ENCODE data around the gene ZNF593OS.

ZNF593OS gene

DNA sequence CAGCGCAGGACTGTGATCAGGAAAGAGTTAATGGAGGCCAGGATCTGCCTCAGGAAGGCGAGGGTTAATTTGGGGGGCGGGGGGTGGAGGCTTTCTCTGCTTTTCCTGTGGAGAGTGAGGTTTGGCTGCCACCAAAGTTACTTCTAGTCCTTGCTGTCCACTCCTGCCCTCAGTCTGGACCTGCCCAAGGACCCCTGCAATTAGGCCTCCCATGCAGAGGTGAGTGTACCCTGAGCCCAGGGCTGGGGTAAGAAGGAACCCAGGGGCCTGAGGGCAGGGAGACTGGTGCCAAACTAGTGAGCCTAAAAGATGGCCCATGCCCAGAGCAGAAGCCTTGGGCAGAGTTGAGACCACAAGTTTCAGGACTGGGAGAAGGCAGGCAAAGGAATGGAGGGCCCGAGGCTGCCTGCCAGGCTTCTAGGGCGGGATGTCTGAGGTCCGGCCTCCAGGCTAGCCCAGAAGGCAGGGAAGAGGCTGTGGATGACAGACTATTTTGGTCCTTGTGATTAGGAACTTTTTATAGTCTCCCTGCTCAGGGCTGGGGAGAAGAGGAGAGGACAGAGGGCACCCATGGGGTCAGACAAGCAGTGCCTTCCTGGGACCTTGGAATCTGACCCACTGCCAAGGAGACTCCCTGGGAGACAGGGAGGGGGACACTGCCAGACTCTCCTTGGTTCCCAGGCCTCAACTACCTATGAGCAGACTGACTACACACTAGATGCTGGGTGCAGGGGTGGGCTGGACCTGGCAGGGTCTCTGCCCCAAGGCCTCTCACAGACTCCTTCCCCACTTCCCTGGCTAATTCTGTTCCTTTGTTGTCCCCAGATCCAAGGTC, 12.5 kb downstream of the ZNF593OS start, which contains the start of gene FAM110D:
TSS of gene FAM110D (plus strand) at position 172 of the 835 bp plus-strand sequence. CDS start 2,213 bp downstream, outside the sequence.
- DNase-seq: no peak

DNA sequence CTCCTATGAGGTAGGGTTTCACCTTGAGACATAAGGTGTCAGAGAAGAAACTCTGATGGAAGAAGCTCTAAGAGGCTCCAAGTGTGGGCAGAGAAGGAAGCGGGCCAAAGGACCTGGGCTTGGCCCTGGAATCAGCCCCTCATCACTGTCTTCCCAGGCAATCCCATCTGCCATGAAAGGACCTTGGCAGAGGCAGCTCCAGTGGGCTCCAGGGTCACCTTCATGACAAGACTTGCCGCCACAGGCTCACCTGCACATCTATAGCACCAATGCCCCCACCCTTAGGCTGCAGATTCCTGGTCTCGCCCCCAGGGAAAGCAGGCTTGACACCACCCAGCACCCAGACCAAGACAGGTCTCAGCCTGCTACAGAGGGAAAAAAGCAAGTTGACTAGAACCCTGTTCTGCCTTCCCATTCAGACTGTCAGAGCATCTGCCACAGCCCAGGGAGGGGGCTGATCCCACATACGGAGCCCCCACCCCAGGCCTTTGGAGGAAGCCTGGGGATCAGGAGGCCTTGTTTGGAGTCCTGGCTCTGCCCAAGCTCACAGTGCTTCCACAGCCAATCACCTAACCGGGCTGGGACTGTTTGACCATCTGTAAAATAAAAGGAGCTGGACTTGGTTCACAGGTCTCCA, 13.2 kb downstream of the ZNF593OS start:
- no peak for DNase-seq

DNA sequence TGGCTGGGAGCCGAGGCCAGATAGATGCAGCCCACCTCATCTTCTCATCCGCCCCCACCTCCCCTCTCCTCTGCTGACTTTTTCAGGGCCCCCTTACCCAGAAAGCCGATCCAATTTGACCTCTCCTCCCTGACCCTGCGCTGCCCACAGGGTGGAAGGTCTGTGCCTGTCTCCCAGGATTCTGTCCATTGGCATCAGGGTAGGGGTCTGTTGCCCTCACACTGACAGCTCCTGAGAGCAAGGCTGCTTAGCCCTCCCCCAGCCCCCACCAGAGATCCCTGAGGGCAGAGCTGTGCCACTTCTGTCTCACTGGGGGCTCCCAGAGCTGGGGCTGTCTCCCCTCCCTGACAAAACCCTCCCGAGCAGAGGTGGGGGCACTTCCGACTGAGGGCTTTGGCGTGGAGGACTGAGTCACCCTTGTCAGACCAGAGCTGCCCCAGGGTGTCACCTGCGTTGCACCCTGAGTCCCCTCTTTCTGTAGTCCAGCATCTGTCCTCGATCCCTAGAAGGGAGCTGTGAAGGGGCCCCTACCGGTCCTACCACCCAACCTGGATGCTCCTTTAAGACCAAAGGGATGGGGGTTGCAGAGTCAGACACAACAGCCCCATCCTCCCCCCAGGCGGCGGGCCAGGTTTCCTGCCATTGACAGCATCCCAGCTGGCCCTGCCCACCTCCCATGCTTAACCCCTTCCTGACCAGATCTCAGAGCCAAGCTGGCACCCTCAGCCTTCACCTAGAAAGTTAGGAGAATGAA, 15.2 kb downstream of the ZNF593OS start:
- no peak for DNase-seq

DNA sequence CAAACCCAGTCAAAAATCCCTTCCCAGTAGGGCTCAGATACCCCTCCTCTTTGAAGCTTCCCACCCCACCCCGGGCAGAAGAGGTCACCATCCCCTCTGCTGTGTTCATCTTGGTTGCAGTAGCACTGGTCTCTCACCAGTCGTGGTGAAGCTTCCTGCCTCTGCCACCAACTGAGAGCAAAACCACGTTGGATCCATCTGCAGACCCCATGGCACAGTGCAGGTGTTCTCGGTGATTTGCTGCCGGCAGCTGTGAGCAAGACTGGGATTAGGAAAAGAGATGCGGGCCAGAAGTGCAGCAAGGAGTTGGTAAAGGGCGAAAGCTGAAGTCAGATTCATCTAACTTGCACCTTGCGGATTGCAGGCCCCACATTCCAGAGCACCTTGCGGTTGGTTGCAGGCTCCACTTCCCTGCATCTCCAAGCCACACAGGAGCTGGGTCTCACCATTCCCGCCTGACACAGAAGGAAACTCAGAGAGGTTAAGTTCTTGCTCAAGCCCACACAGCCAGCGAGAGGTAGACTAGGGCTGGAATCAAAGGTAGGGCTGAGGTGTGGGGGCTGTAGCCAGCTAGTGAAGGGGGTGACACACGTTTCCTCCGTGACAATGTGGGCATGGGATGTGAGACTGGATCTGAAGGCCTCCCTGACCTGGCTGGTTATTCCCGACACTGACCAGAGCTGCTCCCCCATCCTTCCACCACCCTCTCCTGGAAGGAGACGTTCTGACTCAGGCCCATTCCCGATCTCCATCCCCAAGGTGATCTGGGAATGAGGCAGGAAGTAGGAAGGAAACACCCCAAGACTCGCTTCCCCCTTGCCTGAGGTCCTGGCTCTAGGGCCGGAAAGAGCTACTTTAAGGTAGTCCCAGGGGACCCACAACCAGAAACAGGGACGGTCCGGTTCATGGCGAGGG, 16.0 kb downstream of the ZNF593OS start:
- no peak for DNase-seq

DNA sequence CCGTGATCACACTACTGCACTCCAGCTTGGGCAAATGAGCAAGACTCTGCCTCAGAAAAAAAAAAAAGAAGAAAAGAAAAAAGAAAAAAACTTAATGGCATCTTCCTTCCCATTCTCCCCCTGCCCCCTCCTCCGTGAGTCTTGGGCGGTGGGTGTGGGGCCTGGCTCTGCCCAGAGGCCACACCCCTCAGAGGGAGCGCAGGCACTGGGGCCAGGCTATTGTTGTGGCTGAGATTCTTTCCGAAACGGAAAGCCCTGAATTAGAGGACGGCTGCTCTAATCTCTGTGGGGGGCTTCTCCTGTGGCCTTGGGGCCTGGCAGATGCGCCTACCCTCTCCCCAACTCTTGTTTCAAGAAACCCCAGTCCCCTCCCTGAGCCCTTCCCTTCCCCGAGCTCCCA, 16.9 kb downstream of the ZNF593OS start:
- no peak for DNase-seq

DNA sequence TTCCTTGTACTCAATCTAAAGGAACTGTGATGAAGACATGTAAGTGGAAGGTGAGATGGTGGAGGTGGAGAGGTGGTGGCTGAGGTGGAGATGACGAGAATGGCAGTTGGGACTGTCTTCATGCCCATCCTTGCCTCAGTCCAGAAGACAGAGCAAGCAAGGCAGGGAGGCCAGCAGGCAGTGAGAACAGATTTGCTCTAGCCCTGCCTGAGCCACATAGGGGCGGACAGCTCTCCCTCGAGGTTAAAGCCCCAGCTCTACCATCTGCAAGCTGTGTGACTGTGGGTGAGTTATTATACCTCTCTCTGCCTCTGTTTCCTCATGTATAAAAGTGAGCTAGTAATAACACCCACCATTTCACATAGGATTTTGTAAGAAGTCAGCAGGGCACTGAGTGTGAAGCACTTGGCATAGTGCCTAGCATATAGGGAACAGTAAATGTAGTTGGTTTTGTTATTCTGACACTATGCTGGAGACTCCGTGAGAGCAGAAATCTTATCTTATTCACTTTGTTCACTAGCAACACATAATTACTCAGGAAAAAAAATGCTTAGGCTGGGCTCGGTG, 17.6 kb downstream of the ZNF593OS start:
- DNase-seq: no peak

DNA sequence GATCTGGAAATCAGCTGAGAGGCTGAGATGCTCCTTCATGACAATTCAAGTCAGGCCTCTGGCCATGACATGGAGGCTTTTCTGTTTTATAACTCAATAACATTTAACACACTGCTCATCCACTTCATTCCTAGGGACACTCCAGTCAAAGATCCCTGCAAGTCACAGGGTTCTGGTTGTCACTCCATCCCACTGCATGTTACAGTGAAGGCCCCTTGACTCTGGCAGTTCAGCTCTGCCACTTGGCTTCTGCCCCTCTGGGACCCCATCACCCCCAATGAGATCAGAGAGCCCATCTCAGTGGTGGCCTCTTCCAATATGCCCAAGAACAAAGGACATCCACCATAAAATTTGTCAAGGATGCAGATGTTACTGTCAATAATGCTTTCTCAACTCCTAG, 22.7 kb downstream of the ZNF593OS start:
- DNase-seq: no peak

DNA sequence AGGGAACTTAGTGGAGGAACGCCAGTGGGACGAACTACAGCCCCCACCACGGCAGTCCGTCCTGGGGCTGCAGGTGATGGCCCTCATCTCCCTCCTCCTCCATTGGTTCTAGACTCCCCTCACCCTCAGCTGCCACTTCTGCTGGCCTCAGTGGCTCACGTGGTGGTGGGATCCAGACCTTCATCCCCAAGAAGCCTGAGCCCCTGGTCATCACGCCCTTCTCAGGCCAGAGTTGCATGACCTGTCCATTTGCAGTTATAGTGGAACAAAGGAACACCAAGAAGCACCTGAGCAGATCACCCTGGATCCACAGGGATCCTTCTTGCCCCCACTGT, 25.7 kb downstream of the ZNF593OS start:
- DNase-seq: no peak

DNA sequence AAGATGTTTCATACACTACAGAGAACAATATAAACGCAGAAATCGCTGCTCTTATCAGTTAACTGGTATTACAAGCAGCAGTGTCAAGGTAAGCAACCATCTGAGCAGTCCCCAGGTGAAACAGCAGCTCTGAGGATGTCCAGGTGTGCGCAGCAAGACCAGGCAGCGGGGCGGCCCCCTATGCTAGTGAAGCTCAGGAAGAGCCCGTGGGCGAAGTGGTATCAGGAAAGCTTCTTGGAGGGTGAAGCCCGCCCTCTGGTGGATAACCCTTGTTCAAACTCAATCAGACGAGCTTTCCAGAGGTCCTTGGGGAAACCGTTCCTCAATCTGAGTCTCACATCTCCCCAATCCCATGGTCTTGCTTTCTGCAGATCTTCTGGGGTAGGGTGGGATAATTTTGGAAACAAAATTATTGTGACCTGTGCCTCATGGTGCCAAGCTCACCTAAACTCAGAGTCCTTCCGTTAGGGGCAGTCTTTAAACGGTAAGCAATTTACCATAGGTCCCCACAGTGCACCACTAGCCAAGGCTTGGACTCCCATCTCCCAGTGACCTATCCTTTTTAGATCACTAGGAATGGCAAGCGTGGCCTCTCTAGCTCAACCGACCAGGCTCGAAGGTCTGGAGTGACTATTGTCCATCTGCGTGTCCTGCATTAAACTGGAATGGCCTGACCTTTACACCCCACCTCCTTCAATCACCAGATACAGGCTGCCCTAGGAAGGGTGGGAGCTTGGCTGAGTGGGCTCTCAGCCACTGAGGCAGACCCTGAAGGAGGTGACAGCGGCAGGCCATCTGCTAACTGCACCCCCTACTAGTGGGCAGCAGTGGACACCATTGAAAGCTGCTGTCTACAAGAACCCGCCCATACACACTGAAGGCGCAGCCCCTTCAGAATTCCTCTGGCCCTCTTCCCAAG, 26.3 kb downstream of the ZNF593OS start:
- peak; percentile 61 for DNase-seq

DNA sequence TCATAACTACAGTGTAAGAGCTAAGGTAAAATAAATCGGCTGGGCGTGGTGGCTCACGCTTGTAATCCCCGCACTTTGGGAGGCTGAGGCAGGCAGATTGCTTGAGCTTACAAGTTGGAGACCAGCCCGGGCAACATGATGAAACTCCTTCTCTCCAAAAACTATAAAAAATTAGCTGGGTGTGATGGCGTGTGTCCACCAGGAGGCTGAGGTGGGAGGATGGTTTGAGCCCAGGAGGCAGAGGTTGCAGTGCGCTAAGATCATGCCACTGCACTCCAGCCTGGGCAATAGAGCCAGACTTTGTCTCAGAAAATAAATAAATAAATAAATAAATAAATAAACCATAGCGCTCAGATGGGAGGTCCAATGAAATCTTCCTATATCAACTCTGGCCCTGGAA, 29.5 kb downstream of the ZNF593OS start:
- DNase-seq: no peak

DNA sequence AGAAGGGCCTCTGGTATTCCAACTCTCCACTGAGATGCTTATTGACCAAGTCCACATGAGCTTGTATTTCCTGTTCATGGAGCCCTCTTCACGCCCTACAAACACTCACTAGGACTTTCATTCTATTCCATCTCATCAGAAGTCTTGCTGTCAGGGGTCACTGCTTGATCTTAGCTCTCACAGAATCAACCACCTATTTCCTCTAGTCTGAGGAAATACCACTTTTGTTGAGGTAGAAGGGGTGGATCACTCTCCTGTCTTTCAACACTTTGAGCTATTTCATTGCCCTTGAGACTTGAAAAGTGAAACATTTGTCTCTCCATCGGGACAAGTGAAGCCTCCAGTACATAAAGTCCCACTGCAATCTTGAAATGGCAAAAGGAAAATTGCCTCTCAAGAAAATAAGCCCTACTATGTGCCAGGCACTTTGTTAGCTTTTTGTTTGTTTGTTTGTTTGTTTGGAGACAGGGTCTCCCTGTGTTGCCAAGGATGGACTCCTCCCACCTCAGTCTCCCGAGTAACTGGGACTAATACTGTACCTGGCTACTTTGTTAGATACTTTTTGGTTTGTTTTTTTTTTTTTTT, 32.6 kb downstream of the ZNF593OS start:
- no peak for DNase-seq

DNA sequence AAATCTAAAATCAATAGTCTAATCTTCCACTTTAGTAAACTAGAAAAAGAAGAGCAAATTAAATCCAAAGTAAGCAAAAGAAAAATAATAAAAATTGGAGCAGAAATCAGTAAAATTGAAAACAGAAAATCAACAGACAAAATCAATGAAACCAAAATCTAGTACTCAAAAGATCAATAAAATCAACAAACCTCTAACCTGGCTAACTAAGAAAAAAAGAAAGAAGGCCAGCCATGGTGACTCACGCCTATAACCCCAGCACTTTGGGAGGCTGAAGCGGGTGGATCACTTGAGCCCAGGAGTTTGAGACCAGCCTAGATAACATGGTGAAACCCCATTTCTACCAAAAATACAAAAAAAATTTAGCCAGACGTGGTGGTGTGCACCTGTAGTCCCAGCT, 37.2 kb downstream of the ZNF593OS start:
- DNase-seq: no peak

DNA sequence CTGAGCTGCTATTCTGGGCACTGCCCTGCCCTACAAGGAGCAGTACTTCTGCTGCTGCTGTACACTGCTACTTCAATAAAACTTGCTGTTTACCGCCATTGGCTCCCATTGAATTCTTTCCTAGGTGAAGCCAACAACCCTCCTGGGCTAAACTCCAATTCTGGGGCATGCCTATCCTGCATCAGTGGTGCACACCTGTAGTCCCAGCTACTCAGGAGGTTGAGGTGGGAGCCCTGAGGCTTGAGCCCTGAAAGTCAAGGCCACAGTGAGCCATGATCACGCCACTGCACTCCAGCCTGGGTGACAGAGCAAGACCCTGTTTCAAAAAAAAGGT, 38.8 kb downstream of the ZNF593OS start:
- DNase-seq: no peak

DNA sequence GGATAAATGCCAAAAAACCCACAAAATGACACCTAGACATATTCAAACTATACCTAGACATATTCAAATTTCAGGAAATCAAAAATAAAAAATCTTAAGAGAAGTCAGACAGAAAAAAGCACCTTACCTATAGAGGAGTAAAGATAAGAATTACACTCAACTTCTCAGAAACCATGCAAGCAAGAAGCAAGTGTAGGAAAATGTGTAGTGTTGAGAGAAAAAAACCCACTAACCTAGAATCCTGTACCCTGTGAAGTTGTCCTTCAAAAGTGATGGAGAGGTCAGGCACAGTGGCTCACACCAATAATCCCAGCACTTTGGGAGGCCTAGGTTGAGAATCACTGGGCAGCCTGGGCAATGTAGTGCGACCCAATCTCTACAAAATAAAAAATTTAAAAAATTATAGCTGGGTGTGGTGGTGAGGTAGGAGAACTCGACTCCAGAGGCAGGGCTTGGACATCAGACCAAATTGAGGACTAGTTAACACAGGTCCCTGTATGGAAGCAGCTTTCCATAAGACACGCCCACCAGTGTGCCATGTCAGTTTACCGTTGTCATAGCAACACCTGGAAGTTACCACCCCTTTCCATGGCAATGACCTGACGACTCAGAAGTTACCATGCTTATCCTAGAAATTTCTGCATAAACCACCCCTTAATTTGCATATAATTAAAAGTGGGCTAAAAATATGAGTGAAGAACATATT, 39.4 kb downstream of the ZNF593OS start:
- DNase-seq: no peak

DNA sequence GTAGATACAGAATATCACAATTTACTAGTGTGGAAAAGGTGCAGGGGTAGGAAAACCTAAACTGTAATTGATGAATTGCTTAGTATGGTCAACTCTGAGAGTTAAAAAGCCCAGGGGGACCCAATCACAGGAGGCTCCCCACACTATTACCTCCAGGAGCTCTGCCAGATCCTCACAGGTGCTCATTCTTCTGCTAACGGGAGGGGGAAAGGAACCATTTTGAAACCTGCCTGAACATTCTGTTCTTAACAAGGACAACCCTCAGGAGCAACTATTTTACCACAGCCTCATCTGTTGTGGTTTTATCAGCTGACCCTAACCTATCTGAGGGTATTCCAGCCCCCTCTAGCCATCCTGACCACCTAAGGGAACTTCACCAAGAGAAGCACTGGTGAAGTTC, 40.9 kb downstream of the ZNF593OS start:
- no peak for DNase-seq

DNA sequence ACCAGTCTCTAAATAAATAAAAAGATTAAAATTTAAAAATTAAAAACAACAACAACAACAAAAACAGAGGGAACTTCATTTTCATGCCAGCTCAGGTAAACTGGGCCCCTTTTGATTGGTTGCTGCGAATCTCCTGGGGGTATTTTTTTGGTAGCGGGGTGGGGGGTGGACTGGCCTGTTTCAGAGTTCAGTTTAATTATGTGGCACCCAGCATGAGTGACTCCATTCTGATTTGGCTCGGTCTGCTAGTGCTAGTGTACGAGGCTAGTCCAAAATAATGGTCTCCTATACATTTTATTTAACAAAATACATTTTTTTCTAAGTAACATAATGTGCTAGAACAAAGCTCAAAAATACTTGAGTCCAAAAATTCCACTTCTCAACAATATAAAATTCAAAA, 41.9 kb downstream of the ZNF593OS start:
- DNase-seq: no peak

DNA sequence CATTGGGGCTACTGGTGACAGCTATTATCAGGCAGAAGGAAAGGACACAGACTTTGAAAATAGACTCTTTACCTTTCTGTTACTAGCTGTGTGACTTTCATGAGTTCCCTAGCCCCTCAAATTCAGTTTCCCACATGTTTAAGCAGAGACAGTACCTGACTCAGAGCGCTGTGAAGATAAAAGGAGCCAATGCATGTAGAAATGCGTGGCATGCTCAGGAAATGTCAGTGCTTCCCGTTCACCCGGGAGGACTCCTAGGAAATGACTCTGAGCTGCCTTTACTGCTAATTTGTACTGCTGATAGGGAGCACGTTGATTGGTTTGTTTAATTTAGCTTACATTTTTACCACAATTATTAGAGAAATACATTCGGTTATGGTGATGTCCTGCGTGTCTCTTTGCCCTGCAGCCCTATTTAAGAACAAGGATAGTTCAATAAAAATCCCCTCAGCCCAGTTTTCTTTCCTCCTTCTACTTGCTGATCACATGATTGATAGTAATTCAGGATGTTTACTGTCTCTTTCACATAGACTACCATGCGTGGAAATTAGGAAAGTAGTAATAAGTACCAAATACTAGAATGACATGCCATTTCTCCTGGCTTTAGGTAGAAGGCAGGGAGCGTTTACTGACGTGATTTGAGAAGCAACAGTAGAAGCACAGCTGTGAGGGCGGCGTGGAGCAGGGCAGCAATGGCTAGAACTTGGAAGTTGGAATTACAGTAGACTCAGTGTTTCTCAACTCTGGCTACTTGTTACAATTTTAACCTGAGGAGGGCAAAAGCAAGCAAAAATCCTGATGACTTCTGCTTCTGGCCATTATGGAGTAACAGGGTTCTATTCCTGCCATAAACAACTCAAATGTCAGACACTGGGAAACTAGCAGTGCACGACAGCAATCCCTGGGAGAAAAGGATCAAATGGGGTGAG, 44.1 kb downstream of the ZNF593OS start:
- no peak for DNase-seq

DNA sequence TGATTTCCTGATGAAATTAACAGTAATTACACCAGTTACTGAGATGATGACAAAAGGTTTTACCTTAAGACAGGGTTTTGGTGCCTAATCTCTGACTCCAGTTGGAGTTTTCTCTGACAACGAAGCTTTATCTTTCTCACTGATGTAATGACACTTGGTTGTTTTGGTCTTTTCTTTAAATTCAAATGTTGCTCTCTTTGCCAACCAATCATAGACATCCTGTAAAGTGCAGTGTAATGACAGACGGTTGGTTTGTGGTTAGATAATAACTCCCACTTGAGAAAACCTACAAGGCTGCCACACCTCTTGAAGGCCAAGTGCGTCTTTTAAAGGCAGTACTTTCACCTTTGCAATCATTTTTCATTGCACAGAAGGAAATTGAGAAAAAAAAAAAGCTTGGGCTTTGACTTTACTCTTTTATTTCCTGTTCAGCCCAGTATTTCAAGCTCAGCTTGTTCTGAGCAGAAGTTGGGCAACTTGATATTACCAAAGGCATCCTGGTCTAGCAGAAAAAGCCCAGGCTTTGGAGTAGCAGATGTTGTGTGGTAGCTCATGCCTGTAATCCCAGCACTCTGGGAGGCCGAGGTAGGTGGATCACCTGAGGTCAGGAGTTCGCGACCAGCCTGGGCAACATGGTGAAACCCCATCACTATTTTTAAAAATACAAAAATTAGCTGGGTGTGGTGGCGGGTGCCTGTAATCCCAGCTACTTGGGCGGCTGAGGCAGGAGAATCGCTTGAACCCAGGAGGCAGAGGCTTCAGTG, 45.1 kb downstream of the ZNF593OS start:
- no peak for DNase-seq

All from right kidney (tissue), 1 donor.